Ishikawa (cell line): ENCODE measurements around the gene PRSS2.

ENCODE experiments used
- CEBPB ChIP-seq: IDR thresholded peaks from 2 replicates; pipeline ENCODE4 v1.6.1; 2012
- CREB1 ChIP-seq: IDR thresholded peaks from 2 replicates; pipeline ENCODE4 v1.6.1; 2012; ENCODE audit warnings: low read depth
- EGR1 ChIP-seq: IDR thresholded peaks from 2 replicates; pipeline ENCODE4 v1.6.1; 2012
- EP300 ChIP-seq: IDR thresholded peaks from 2 replicates; pipeline ENCODE4 v1.6.1; 2012; ENCODE audit warnings: borderline replicate concordance
- FOXM1 ChIP-seq: IDR thresholded peaks from 2 replicates; pipeline ENCODE4 v1.6.1; 2012; ENCODE audit warnings: low read depth, borderline replicate concordance
- NFIC ChIP-seq: IDR thresholded peaks from 2 replicates; pipeline ENCODE4 v1.6.1; 2012
- RAD21 ChIP-seq: IDR thresholded peaks from 2 replicates; pipeline ENCODE4 v1.6.1; 2012; ENCODE audit warnings: low read depth
- TAF1 ChIP-seq: IDR thresholded peaks from 2 replicates; pipeline ENCODE4 v1.6.1; 2012; ENCODE audit warnings: low read depth, mild to moderate bottlenecking
- TCF12 ChIP-seq: IDR thresholded peaks from 2 replicates; pipeline ENCODE4 v1.6.1; 2012; ENCODE audit warnings: low read depth
- TEAD4 ChIP-seq: IDR thresholded peaks from 2 replicates; pipeline ENCODE4 v1.6.1; 2012
- YY1 ChIP-seq: IDR thresholded peaks from 2 replicates; pipeline ENCODE4 v1.6.1; 2012; ENCODE audit warnings: low read depth
- ZBTB7A ChIP-seq: IDR thresholded peaks from 2 replicates; pipeline ENCODE4 v1.6.1; 2012; ENCODE audit warnings: low read depth
- TF ChIP-seq, protein P1 (sequence below): IDR thresholded peaks from 2 replicates; pipeline ENCODE4 v1.6.1; 2012; ENCODE audit warnings: low read depth, mild to moderate bottlenecking
- TF ChIP-seq, protein P2 (sequence below): IDR thresholded peaks from 2 replicates; pipeline ENCODE4 v1.6.1; 2012
- TF ChIP-seq, protein P3 (sequence below): IDR thresholded peaks from 2 replicates; pipeline ENCODE4 v1.6.1; 2012

The PRSS2 gene

DNA sequence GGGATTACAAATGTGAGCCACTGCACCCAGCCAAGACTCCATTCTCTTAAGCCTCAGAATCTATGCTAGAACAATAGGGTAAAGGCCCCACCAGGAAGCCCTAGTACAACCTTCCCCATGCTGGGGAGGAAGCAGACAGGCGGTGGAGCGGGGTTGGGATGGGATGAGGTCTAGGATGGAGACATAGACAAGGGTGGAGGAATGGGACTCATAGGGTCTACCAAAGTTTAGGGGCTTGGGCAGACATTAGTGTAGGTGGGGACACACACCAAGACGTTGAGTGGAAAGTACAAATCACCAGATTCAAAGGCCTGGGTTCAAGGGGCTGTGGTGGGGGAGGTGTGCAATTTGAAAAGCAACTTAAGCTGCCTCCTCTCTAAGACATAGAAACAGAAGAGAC, 19.3 kb downstream of the PRSS2 start:
- TF ChIP-seq TCF12 (no peak), TAF1 (no peak), YY1 (no peak), TEAD4 (no peak), EGR1 (no peak), CEBPB (no peak), FOXM1 (no peak), ZBTB7A (no peak), EP300 (no peak), RAD21 (no peak), NFIC (no peak)
- TF ChIP-seq, protein P1, sequence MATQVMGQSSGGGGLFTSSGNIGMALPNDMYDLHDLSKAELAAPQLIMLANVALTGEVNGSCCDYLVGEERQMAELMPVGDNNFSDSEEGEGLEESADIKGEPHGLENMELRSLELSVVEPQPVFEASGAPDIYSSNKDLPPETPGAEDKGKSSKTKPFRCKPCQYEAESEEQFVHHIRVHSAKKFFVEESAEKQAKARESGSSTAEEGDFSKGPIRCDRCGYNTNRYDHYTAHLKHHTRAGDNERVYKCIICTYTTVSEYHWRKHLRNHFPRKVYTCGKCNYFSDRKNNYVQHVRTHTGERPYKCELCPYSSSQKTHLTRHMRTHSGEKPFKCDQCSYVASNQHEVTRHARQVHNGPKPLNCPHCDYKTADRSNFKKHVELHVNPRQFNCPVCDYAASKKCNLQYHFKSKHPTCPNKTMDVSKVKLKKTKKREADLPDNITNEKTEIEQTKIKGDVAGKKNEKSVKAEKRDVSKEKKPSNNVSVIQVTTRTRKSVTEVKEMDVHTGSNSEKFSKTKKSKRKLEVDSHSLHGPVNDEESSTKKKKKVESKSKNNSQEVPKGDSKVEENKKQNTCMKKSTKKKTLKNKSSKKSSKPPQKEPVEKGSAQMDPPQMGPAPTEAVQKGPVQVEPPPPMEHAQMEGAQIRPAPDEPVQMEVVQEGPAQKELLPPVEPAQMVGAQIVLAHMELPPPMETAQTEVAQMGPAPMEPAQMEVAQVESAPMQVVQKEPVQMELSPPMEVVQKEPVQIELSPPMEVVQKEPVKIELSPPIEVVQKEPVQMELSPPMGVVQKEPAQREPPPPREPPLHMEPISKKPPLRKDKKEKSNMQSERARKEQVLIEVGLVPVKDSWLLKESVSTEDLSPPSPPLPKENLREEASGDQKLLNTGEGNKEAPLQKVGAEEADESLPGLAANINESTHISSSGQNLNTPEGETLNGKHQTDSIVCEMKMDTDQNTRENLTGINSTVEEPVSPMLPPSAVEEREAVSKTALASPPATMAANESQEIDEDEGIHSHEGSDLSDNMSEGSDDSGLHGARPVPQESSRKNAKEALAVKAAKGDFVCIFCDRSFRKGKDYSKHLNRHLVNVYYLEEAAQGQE = no peak
- TF ChIP-seq, protein P2, sequence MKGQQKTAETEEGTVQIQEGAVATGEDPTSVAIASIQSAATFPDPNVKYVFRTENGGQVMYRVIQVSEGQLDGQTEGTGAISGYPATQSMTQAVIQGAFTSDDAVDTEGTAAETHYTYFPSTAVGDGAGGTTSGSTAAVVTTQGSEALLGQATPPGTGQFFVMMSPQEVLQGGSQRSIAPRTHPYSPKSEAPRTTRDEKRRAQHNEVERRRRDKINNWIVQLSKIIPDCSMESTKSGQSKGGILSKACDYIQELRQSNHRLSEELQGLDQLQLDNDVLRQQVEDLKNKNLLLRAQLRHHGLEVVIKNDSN = no peak

DNA sequence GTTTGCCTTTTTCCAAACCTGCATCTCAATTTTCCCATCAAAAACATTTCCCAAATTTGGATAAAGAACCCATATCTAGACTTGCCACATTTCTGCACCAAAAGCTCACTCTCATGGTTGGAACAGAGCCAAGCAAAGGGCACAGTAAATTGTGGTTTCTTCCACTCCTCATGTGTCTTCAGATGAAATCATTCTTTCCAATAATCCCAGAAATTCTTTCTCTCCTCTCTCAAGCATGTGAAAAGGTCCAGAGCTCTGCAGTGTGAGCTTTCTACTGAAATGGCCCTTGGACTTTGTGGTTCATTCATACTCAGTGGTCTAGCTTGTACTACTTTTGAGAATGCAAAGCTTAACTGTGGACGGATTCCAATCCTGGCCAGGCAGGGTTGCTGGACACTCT, 19.8 kb downstream of the PRSS2 start:
- TF ChIP-seq RAD21 (no peak), ZBTB7A (no peak), CREB1 (no peak), TEAD4 (no peak), EP300 (no peak), YY1 (no peak), NFIC (no peak), TAF1 (no peak), EGR1 (no peak), TCF12 (no peak), CEBPB (no peak), FOXM1 (no peak)
- TF ChIP-seq, protein P3, sequence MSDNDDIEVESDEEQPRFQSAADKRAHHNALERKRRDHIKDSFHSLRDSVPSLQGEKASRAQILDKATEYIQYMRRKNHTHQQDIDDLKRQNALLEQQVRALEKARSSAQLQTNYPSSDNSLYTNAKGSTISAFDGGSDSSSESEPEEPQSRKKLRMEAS = no peak
- TF ChIP-seq, protein P1 = no peak
- TF ChIP-seq, protein P2 = no peak

DNA sequence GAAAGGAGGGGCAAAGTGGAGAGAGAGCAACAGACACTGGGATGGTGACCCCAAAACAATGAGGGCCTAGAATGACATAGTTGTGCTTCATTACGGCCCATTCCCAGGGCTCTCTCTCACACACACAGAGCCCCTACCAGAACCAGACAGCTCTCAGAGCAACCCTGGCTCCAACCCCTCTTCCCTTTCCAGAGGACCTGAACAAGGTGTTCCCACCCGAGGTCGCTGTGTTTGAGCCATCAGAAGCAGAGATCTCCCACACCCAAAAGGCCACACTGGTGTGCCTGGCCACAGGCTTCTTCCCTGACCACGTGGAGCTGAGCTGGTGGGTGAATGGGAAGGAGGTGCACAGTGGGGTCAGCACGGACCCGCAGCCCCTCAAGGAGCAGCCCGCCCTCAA, 20.7 kb downstream of the PRSS2 start:
- TF ChIP-seq, protein P3 = no peak
- TF ChIP-seq TAF1 = no peak
- TF ChIP-seq ZBTB7A = no peak
- no peak for TF ChIP-seq FOXM1
- no peak for TF ChIP-seq CREB1
- TF ChIP-seq TEAD4 = no peak
- no peak for TF ChIP-seq CEBPB
- TF ChIP-seq RAD21 = no peak
- no peak for TF ChIP-seq TCF12
- TF ChIP-seq, protein P1 = no peak
- TF ChIP-seq EGR1 = no peak

DNA sequence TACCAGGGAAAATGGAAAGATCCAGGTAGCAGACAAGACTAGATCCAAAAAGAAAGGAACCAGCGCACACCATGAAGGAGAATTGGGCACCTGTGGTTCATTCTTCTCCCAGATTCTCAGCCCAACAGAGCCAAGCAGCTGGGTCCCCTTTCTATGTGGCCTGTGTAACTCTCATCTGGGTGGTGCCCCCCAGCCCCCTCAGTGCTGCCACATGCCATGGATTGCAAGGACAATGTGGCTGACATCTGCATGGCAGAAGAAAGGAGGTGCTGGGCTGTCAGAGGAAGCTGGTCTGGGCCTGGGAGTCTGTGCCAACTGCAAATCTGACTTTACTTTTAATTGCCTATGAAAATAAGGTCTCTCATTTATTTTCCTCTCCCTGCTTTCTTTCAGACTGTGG, 21.4 kb downstream of the PRSS2 start:
- TF ChIP-seq, protein P3 = no peak
- no peak for TF ChIP-seq RAD21
- TF ChIP-seq, protein P2 = no peak
- no peak for TF ChIP-seq FOXM1
- TF ChIP-seq NFIC = no peak
- TF ChIP-seq CEBPB = no peak
- TF ChIP-seq YY1 = no peak
- no peak for TF ChIP-seq TEAD4
- TF ChIP-seq TCF12 = no peak
- no peak for TF ChIP-seq CREB1
- TF ChIP-seq EP300 = no peak
